ENCODE data around the gene PEX26. TPM values are rescaled to one million over a fixed set of nuclear protein-coding genes. Genes with fewer than 3 reads are reported as not detected.
"Not testable (repeated sequence)": the region's sequence is repeated elsewhere in the genome, so short reads cannot be mapped to it uniquely, and the experiment has no call there.

Gene PEX26
- total RNA-seq, 1 donor from 2014 or later: 34.4 TPM

GRCh38 chr22:18060646-18061620 is 16.9 kb upstream of the PEX26 start:
- DNase-seq (ENCODE audit: low spot score): peak; percentile 52
- H3K36me3 Mint-ChIP-seq (ENCODE audit: low read depth): no peaks in the 10 kb centered on the region
- no peak for TF ChIP-seq CTCF (IDR thresholded peaks at IDR 0.05)
- peak overlapping the region; percentile 86 for H3K27ac Mint-ChIP-seq (ENCODE audit: unreplicated experiment)
- H3K27me3 Mint-ChIP-seq (ENCODE audit: low read depth): no peaks in the 10 kb centered on the region
- H3K9me3 Mint-ChIP-seq (ENCODE audit: low read depth): no peaks in the 10 kb centered on the region
- H3K4me1 Mint-ChIP-seq (ENCODE audit: low read depth): peaks cover 53% of the 10 kb centered on the region
- no peak overlapping the region for H3K4me3 Mint-ChIP-seq (ENCODE audit: unreplicated experiment)

GRCh38 chr22:18062421-18062820 is 15.4 kb upstream of the PEX26 start:
- DNase-seq (ENCODE audit: low spot score): peak; percentile 14
- Mint-ChIP-seq H3K27me3 (ENCODE audit: low read depth) (no peaks in the 10 kb centered on the region), H3K36me3 (ENCODE audit: low read depth) (peaks cover 1% of the 10 kb centered on the region), H3K4me1 (ENCODE audit: low read depth) (peaks cover 54% of the 10 kb centered on the region), H3K4me3 (ENCODE audit: unreplicated experiment) (no peak overlapping the region), H3K9me3 (ENCODE audit: low read depth) (peaks cover under 1% of the 10 kb centered on the region), H3K27ac (ENCODE audit: unreplicated experiment) (peak overlapping the region; percentile 86)
- no peak for TF ChIP-seq CTCF (IDR thresholded peaks at IDR 0.05)

- Mint-ChIP-seq H3K36me3 (ENCODE audit: low read depth) (peaks cover 3% of the 10 kb centered on the region), H3K27ac (ENCODE audit: unreplicated experiment) (peak overlapping the region; percentile 86), H3K9me3 (ENCODE audit: low read depth) (peaks cover 5% of the 10 kb centered on the region), H3K4me1 (ENCODE audit: low read depth) (peaks cover 54% of the 10 kb centered on the region), H3K4me3 (ENCODE audit: unreplicated experiment) (no peak overlapping the region), H3K27me3 (ENCODE audit: low read depth) (no peaks in the 10 kb centered on the region)
- DNase-seq (ENCODE audit: low spot score): peak; percentile 18
- no peak for TF ChIP-seq CTCF (IDR thresholded peaks at IDR 0.05)
Observed at GRCh38 chr22:18063306-18063705, 14.5 kb upstream of the PEX26 start.

- not testable (repeated sequence) for H3K9me3 Mint-ChIP-seq (ENCODE audit: low read depth); H3K36me3 Mint-ChIP-seq (ENCODE audit: low read depth); H3K27me3 Mint-ChIP-seq (ENCODE audit: low read depth); H3K4me3 Mint-ChIP-seq (ENCODE audit: unreplicated experiment)
- Mint-ChIP-seq H3K27ac (ENCODE audit: unreplicated experiment) (peak overlapping the region; percentile 86), H3K4me1 (ENCODE audit: low read depth) (peaks cover 56% of the 10 kb centered on the region)
- peak; percentile 17 for DNase-seq (ENCODE audit: low spot score)
Observed at GRCh38 chr22:18063715-18064114, 14.1 kb upstream of the PEX26 start.

- DNase-seq (ENCODE audit: low spot score): peak; percentile 50
- H3K4me3 Mint-ChIP-seq (ENCODE audit: unreplicated experiment): no peak overlapping the region
- H3K27ac Mint-ChIP-seq (ENCODE audit: unreplicated experiment): peak overlapping the region; percentile 30
- TF ChIP-seq CTCF (IDR thresholded peaks at IDR 0.05): no peak
- peaks cover 64% of the 10 kb centered on the region for H3K4me1 Mint-ChIP-seq (ENCODE audit: low read depth)
- no peaks in the 10 kb centered on the region for H3K27me3 Mint-ChIP-seq (ENCODE audit: low read depth)
- peaks cover 5% of the 10 kb centered on the region for H3K9me3 Mint-ChIP-seq (ENCODE audit: low read depth)
- H3K36me3 Mint-ChIP-seq (ENCODE audit: low read depth): peaks cover 3% of the 10 kb centered on the region
Observed at GRCh38 chr22:18064636-18065035, 13.2 kb upstream of the PEX26 start.
